Breast epithelium (tissue), 3 donors: ENCODE results near the gene TEAD4.

Experiments used
- CTCF ChIP-seq, 3 donors: fragments of 450-650 bp; IDR thresholded peaks; one replicate each; pipeline ENCODE4 v1.5.1; 2016 to 2017; ENCODE audit warnings: antibody characterized with exemption in 3 of 3, mild to moderate bottlenecking in 3 of 3, moderate library complexity in 3 of 3
- POLR2A ChIP-seq: fragments of 450-650 bp; IDR thresholded peaks from one replicate; pipeline ENCODE4 v1.6.1; 2016; ENCODE audit warnings: antibody characterized with exemption, mild to moderate bottlenecking, moderate library complexity

DNA sequence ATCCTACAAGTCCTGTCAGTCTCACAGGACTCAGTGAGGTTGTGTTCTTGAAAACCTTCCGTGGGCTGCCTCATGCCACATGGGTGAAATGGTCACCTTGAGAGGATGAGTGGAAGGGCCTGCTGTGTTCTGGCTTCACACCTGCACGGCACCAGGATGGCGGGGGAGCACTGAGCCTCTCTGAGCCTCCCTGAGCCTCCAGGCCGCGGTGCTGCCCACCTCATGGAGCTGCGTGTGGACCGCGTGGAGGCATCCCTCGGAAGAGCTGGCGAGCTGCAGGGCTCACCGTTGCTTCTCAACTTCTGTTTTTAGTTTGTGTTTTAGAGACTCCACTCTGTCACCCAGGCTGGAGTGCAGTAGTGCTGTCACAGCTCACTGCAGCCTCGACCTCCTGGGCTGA is 56.2 kb downstream of the TEAD4 start:
- no peak for TF ChIP-seq CTCF (IDR thresholded peaks at IDR 0.05)
- no peak for TF ChIP-seq POLR2A
